Measurements from ENCODE around the gene IDS. TPM values are rescaled to one million over a fixed set of nuclear protein-coding genes. Genes with fewer than 3 reads are reported as not detected.

The IDS gene
- total and polyA plus RNA-seq, 11 donors = 20.7 to 83.9 (median 70.8) TPM

DNA sequence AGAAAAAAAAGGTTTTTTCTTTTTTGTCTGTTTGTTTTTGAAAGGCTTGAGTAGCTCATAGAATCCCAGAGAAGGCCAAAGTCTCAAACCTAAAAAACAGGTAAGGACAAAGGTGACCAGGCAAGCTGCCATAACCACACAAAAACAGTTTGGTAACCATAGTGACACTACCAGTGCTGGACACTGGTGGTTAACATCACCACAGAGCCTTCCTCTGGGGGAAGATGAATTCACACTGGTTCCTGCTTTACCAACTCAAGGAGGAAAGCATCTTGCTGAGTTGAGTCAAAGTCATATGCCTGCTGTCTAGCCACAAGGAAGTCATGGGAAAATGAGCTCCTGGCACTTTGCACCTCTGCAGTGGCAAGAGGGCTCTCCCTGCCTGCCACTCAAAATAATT lies 32.5 kb downstream of the IDS start:
- Histone ChIP-seq H3K9me3 (no peaks in the 10 kb centered on the region), H3K36me3 (peaks cover 0 to 2% (median 0%) of the 10 kb centered on the region in 9 donors), H3K27ac (no peak overlapping the region), H3K27me3 (peaks cover 0 to 6% (median 0%) of the 10 kb centered on the region in 9 donors), H3K4me1 (peaks cover 0 to 6% (median 0%) of the 10 kb centered on the region in 12 donors), H3K4me3 (no peak overlapping the region)
- DNase-seq (no peak), ATAC-seq (no peak)
- TF ChIP-seq, protein P1, sequence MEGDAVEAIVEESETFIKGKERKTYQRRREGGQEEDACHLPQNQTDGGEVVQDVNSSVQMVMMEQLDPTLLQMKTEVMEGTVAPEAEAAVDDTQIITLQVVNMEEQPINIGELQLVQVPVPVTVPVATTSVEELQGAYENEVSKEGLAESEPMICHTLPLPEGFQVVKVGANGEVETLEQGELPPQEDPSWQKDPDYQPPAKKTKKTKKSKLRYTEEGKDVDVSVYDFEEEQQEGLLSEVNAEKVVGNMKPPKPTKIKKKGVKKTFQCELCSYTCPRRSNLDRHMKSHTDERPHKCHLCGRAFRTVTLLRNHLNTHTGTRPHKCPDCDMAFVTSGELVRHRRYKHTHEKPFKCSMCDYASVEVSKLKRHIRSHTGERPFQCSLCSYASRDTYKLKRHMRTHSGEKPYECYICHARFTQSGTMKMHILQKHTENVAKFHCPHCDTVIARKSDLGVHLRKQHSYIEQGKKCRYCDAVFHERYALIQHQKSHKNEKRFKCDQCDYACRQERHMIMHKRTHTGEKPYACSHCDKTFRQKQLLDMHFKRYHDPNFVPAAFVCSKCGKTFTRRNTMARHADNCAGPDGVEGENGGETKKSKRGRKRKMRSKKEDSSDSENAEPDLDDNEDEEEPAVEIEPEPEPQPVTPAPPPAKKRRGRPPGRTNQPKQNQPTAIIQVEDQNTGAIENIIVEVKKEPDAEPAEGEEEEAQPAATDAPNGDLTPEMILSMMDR (IDR thresholded peaks at IDR 0.05) = no peak
- no peak for TF ChIP-seq POLR2A (IDR thresholded peaks at IDR 0.05)
- intact Hi-C loops (cut with DNase I) = loop anchor here in 7 of 10 donors (5.0 to 10.0 kb wide), 5 partner anchors 940 to 1558 kb away; partner anchors contain the start of gene FMR1 (in 1 of the 7)

GRCh38 chrX:149471397-149471796 lies 33.7 kb downstream of the IDS start:
- DNase-seq (no peak), ATAC-seq (no peak)
- Histone ChIP-seq H3K4me1 (peaks cover 0 to 6% (median 0%) of the 10 kb centered on the region in 12 donors), H3K27me3 (peaks cover 0 to 6% (median 0%) of the 10 kb centered on the region in 9 donors), H3K9me3 (no peaks in the 10 kb centered on the region), H3K27ac (no peak overlapping the region), H3K36me3 (no peaks in the 10 kb centered on the region), H3K4me3 (no peak overlapping the region)
- 70 to 91% (median 84%) methylated on average over 8 of the region's 8 CpGs for WGBS, 4 donors
- intact Hi-C loops (cut with DNase I) = loop anchor here in 7 of 10 donors (1.0 to 10.0 kb wide), 6 partner anchors 939 to 1557 kb away; partner anchors contain the start of gene FMR1 (in 1 of the 7)
- TF ChIP-seq POLR2A (IDR thresholded peaks at IDR 0.05) = no peak
- TF ChIP-seq, protein P1 (IDR thresholded peaks at IDR 0.05) = no peak

GRCh38 chrX:149470955-149471354 lies 34.2 kb downstream of the IDS start:
- peaks cover 0 to 6% (median 0%) of the 10 kb centered on the region in 9 donors for H3K27me3 ChIP-seq
- intact Hi-C loops (cut with DNase I) = loop anchor here in 7 of 10 donors (1.0 to 10.0 kb wide), 6 partner anchors 939 to 1556 kb away; partner anchors contain the start of gene FMR1 (in 1 of the 7)

GRCh38 chrX:149469406-149469805 lies 35.7 kb downstream of the IDS start:
- DNase-seq = no peak
- Histone ChIP-seq H3K27me3 (peaks cover 0 to 6% (median 0%) of the 10 kb centered on the region in 9 donors), H3K4me1 (peaks cover 0 to 6% (median 0%) of the 10 kb centered on the region in 12 donors), H3K9me3 (no peaks in the 10 kb centered on the region), H3K27ac (no peak overlapping the region), H3K4me3 (no peak overlapping the region), H3K36me3 (no peaks in the 10 kb centered on the region)
- intact Hi-C loops (cut with DNase I) = no loop called here
- no peak for ATAC-seq
- WGBS, 4 donors = 75 to 88% (median 81%) methylated on average over 5 of the region's 5 CpGs
- TF ChIP-seq, protein P1 (IDR thresholded peaks at IDR 0.05) = no peak
- TF ChIP-seq POLR2A (IDR thresholded peaks at IDR 0.05) = no peak

More at GRCh38 chrX:149470955-149471354, 34.2 kb downstream of the IDS start:
- 6 to 23% (median 9%) methylated on average over 23 of the region's 23 CpGs for WGBS, 4 donors
- H3K36me3 ChIP-seq = no peaks in the 10 kb centered on the region
- peak overlapping the region in 1 of 12 donors; percentile 19 for H3K4me3 ChIP-seq
- H3K27ac ChIP-seq = no peak overlapping the region
- H3K9me3 ChIP-seq = no peaks in the 10 kb centered on the region
- DNase-seq (peak; percentile 70 to 86 (median 76)), ATAC-seq (peak; percentile 89 to 95 (median 93))
- TF ChIP-seq, protein P1 (IDR thresholded peaks at IDR 0.05) = peak; percentile 72 to 89 (median 83)
- no peak for TF ChIP-seq POLR2A (IDR thresholded peaks at IDR 0.05)
- peaks cover 0 to 6% (median 0%) of the 10 kb centered on the region in 12 donors for H3K4me1 ChIP-seq

Data from heart left ventricle (tissue), 16 donors.